A549 (cell line): ENCODE measurements around the gene SLC16A13. TPM values are rescaled to one million over a fixed set of nuclear protein-coding genes. Genes with fewer than 3 reads are reported as not detected.

ENCODE experiments used
- ATAC-seq, 2 experiments: fragments of 200-7000 bp in 1 of 2; fragments of >200 bp in 1 of 2; cut with Nextera tagmentation in 1 of 2; cut with Tn5 transposase in 1 of 2; 3 replicates each; pipeline versions ENCODE4 v1.8.0 to v1.9.1; 2018 to 2020; ENCODE audit warnings: mild to moderate bottlenecking in 1 of 2, moderate library complexity in 1 of 2
- CTCF ChIA-PET: fragments of 300-600 bp; sonication (Branson Sonifier 250); formaldehyde crosslinking; extraction: SDS; loops from one replicate; lab custom pipeline; 2021; ENCODE audit warnings: antibody characterized with exemption, inconsistent platforms; lab: Yijun Ruan, JAX
- POLR2A ChIA-PET: fragments of 350-600 bp; formaldehyde crosslinking; extraction: SDS; loops from one replicate; lab custom pipeline; 2021; ENCODE audit warnings: antibody characterized with exemption, inconsistent platforms; lab: Yijun Ruan, JAX
- DNase-seq, 2 experiments: peaks; one replicate each; pipeline versions ENCODE4 v3.0.0 to v3.0.0-alpha.2; 2011 to 2016; ENCODE audit warnings: low read depth in 1 of 2, low spot score in 1 of 2
- FAIRE-seq: peaks from 2 replicates; lab custom pipeline; 2011; peaks lifted over from hg19 to GRCh38; lab: Jason Lieb, UNC
- H3K27ac ChIP-seq, 2 experiments: fragments of >200 bp; sonication (Bioruptor Twin); formaldehyde crosslinking; 3 replicates each; pipeline ENCODE4 v1.5.1; 2016 to 2017
- H3K4me1 ChIP-seq: fragments of >200 bp; sonication (Bioruptor Twin); formaldehyde crosslinking; 3 replicates; pipeline ENCODE4 v1.6.1; 2016
- H3K4me2 ChIP-seq: fragments of >200 bp; sonication (Bioruptor Twin); formaldehyde crosslinking; 3 replicates; pipeline ENCODE4 v1.6.1; 2016
- H3K4me3 ChIP-seq: fragments of >200 bp; sonication (Bioruptor Twin); formaldehyde crosslinking; 3 replicates; pipeline ENCODE4 v1.5.1; 2016
- H3K9me3 ChIP-seq: fragments of >200 bp; sonication (Bioruptor Twin); formaldehyde crosslinking; 3 replicates; pipeline ENCODE4 v1.6.1; 2016
- BHLHE40 ChIP-seq: IDR thresholded peaks from 2 replicates; pipeline ENCODE4 v1.6.1; 2012; ENCODE audit warnings: low read depth, low read length, inconsistent platforms
- CTCF ChIP-seq: fragments of >200 bp; sonication (Bioruptor Twin); formaldehyde crosslinking; IDR thresholded peaks from 3 replicates; pipeline ENCODE4 v1.5.1; 2016
- EHF ChIP-seq: fragments of 250-450 bp; sonication (Bioruptor Pico); IDR thresholded peaks from 2 replicates; pipeline ENCODE4 v1.5.0; 2020; ENCODE audit warnings: mild to moderate bottlenecking
- ELK1 ChIP-seq: fragments of 150-350 bp; IDR thresholded peaks from 2 replicates; pipeline ENCODE4 v1.6.1; 2014; ENCODE audit warnings: low read depth, mild to moderate bottlenecking, low read length
- EP300 ChIP-seq, 2 experiments: fragments of >200 bp; sonication (Bioruptor Twin); formaldehyde crosslinking; IDR thresholded peaks; 2 replicates in 1 of 2; 3 replicates in 1 of 2; pipeline ENCODE4 v1.6.1; 2016 to 2017
- GATA3 ChIP-seq: IDR thresholded peaks from 2 replicates; pipeline ENCODE4 v1.6.1; 2012; ENCODE audit warnings: borderline replicate concordance
- HDAC2 ChIP-seq: fragments of 200-600 bp; sonication (generic); IDR thresholded peaks from 2 replicates; pipeline ENCODE4 v1.6.1; 2016
- HES2 ChIP-seq: fragments of >200 bp; sonication (Bioruptor Twin); formaldehyde crosslinking; IDR thresholded peaks from 2 replicates; pipeline ENCODE4 v1.6.1; 2016
- HMGXB4 ChIP-seq: fragments of 250-450 bp; sonication (Bioruptor Pico); IDR thresholded peaks from 2 replicates; pipeline ENCODE4 v1.5.0; 2021; ENCODE audit warnings: mild to moderate bottlenecking, moderate library complexity, borderline replicate concordance
- JUN ChIP-seq, 2 experiments: fragments of >200 bp; sonication (Bioruptor Twin); formaldehyde crosslinking; IDR thresholded peaks; 2 replicates in 1 of 2; 3 replicates in 1 of 2; pipeline ENCODE4 v1.6.1; 2016 to 2017
- JUNB ChIP-seq: fragments of >200 bp; sonication (Bioruptor Twin); formaldehyde crosslinking; IDR thresholded peaks from 2 replicates; pipeline ENCODE4 v1.6.1; 2016
- KDM1A ChIP-seq: fragments of 200-600 bp; sonication (generic); IDR thresholded peaks from 2 replicates; pipeline ENCODE4 v1.6.1; 2016; ENCODE audit warnings: low read depth, mild to moderate bottlenecking
- KDM5A ChIP-seq: fragments of 200-600 bp; sonication (generic); IDR thresholded peaks from 2 replicates; pipeline ENCODE4 v1.6.1; 2016; ENCODE audit warnings: antibody characterized with exemption, mild to moderate bottlenecking
- MAFK ChIP-seq: fragments of 450-650 bp; IDR thresholded peaks from 2 replicates; pipeline ENCODE4 v1.6.1; 2014; ENCODE audit not compliant: partially characterized antibody
- MAX ChIP-seq: IDR thresholded peaks from 2 replicates; pipeline ENCODE4 v1.6.1; 2012
- MAZ ChIP-seq: fragments of 150-350 bp; IDR thresholded peaks from 2 replicates; pipeline ENCODE4 v1.6.1; 2014; ENCODE audit warnings: antibody characterized with exemption, low read depth, low read length, borderline replicate concordance
- MYC ChIP-seq: IDR thresholded peaks from 2 replicates; pipeline ENCODE4 v1.6.1; 2012; ENCODE audit warnings: mild to moderate bottlenecking, inconsistent platforms, low read length, improper control_type of control experiment, borderline replicate concordance
- NFE2L2 ChIP-seq: fragments of 150-350 bp; conservative IDR thresholded peaks from 2 replicates; pipeline ENCODE4 v1.6.1; 2014; ENCODE audit warnings: low read length
- NPAS2 ChIP-seq: fragments of 250-450 bp; sonication (Bioruptor Pico); IDR thresholded peaks from 2 replicates; pipeline ENCODE4 v1.8.0; 2022; ENCODE audit warnings: mild to moderate bottlenecking, moderate library complexity, borderline replicate concordance
- NR3C1 ChIP-seq: fragments of >200 bp; sonication (Bioruptor Twin); formaldehyde crosslinking; IDR thresholded peaks from 3 replicates; pipeline ENCODE4 v1.6.1; 2017
- PHF8 ChIP-seq: fragments of 200-600 bp; sonication (generic); IDR thresholded peaks from 2 replicates; pipeline ENCODE4 v1.6.1; 2016; ENCODE audit warnings: low read depth, mild to moderate bottlenecking, antibody characterized with exemption, moderate library complexity, borderline replicate concordance
- RAD21 ChIP-seq, 2 experiments: fragments of >200 bp in 1 of 2; sonication (Bioruptor Twin) in 1 of 2; formaldehyde crosslinking in 1 of 2; IDR thresholded peaks in 1 of 2; conservative IDR thresholded peaks in 1 of 2; 2 replicates in 1 of 2; 3 replicates in 1 of 2; pipeline ENCODE4 v1.6.1; 2012 to 2018; ENCODE audit warnings: inconsistent platforms in 1 of 2
- RARB ChIP-seq: fragments of 250-450 bp; sonication (Bioruptor Pico); IDR thresholded peaks from 2 replicates; pipeline ENCODE4 v1.8.0; 2021; ENCODE audit warnings: mild to moderate bottlenecking, moderate library complexity
- RFX5 ChIP-seq: fragments of 450-650 bp; IDR thresholded peaks from 2 replicates; pipeline ENCODE4 v1.7.1; 2014; ENCODE audit warnings: antibody characterized with exemption, mild to moderate bottlenecking, moderate library complexity
- SMC3 ChIP-seq: fragments of >200 bp; sonication (Bioruptor Twin); formaldehyde crosslinking; IDR thresholded peaks from 3 replicates; pipeline ENCODE4 v1.6.1; 2018; ENCODE audit warnings: inconsistent platforms
- ZSCAN20 ChIP-seq: fragments of 250-450 bp; sonication (Bioruptor Pico); IDR thresholded peaks from 2 replicates; pipeline ENCODE4 v1.8.0; 2022; ENCODE audit warnings: mild to moderate bottlenecking, moderate library complexity
- WGBS: methylation state at CpG from one replicate; pipeline ENCODE4 v1.1.6; 2017; ENCODE audit errors: missing lambda C conversion rate; 5-methylcytosine and 5-hydroxymethylcytosine counted together
- polyA plus RNA-seq, 4 experiments: library from polyadenylated mRNA; depleted of rRNA in 3 of 4; stranded (reverse); fragments of >200 nt; fragmentation: RNase III in 1 of 4; extraction: RNeasy Plus Mini Kit Qiagen cat#74134 plus additional on column Dnase treatment in 1 of 4; gene quantifications; 2 replicates in 3 of 4; 3 replicates in 1 of 4; pipeline ENCODE4 v1.2.3, GENCODE V29; 2011 to 2017

Gene SLC16A13
- polyA plus RNA-seq, 2 of the 4 experiments (the other 2 are of a cell fraction), result 8.0 to 10.9 TPM

GRCh38 chr17:7045492-7046126 lies 9.8 kb downstream of the SLC16A13 start:
- TF ChIP-seq RAD21 (conservative IDR thresholded peaks at IDR 0.05 in 1 of 2, IDR thresholded peaks at IDR 0.05 in 1 of 2) (peak; percentile 98 to 99), SMC3 (peak; percentile 96), PHF8 (no peak), CTCF (peak; percentile 99), MYC (no peak), HES2 (no peak), RFX5 (0 out of 2 replicates have a peak, but pooled peaks have one; percentile 8), MAX (0 out of 2 replicates have a peak, but pooled peaks have one; percentile 31)
- TF ChIP-seq, all 56 proteins: peak for 5
- ChIA-PET CTCF (interaction anchor here (0.6 to 34.0 kb wide), 82 partner anchors 9 to 1012 kb away, joined by 3 to 1477 read pairs (median 6); partner anchors contain the start of genes ACADVL, ACAP1, ASGR1 and ASGR2), POLR2A (interaction anchor here (0.6 to 1.5 kb wide), 9 partner anchors 10 to 252 kb away, joined by 3 to 13 read pairs (median 3); partner anchors contain the start of genes GABARAP and SLC16A13)
- Histone ChIP-seq H3K4me2 (peak overlapping the region; percentile 65), H3K4me3 (no peak overlapping the region), H3K27ac (peak overlapping the region in 1 of 2 experiments; percentile 12; a peak in 1 of 6 replicates), H3K9me3 (no peaks in the 10 kb centered on the region), H3K4me1 (peaks cover 19% of the 10 kb centered on the region)
- WGBS, result 8% methylated on average over 5 of the region's 5 CpGs
- DNase-seq (peak; percentile 76 to 91), FAIRE-seq (peak; percentile 65), ATAC-seq (peak; percentile 51 to 69)

GRCh38 chr17:7046127-7046724 lies 10.4 kb downstream of the SLC16A13 start:
- WGBS, result 57% methylated on average over 15 of the region's 15 CpGs
- peak overlapping the region in 1 of 2 experiments; percentile 12; a peak in 1 of 6 replicates for H3K27ac ChIP-seq
- H3K9me3 ChIP-seq, result no peaks in the 10 kb centered on the region
- H3K4me1 ChIP-seq, result peaks cover 19% of the 10 kb centered on the region
- CTCF ChIA-PET, result interaction anchor here (0.6 to 34.0 kb wide), 76 partner anchors 9 to 944 kb away, joined by 3 to 1477 read pairs (median 6); partner anchors contain the start of genes ACADVL, ACAP1, ASGR1 and ASGR2
- no peak overlapping the region for H3K4me3 ChIP-seq
- POLR2A ChIA-PET, result interaction anchor here (1.0 to 1.5 kb wide), 7 partner anchors 11 to 197 kb away, joined by 3 to 13 read pairs (median 5); partner anchors contain the start of genes GABARAP and SLC16A13
- no peak for FAIRE-seq
- H3K4me2 ChIP-seq, result peak overlapping the region; percentile 65
- ATAC-seq, result peak; percentile 16 to 40; a peak in 4 of 6 replicates
- no peak for DNase-seq
- no peak for TF ChIP-seq NFE2L2
- TF ChIP-seq MAZ, result no peak
- TF ChIP-seq NPAS2 (CRISPR knock-in tag), result no peak
- peak; percentile 36; the same call in 1 of the 3 replicates for TF ChIP-seq SMC3
- TF ChIP-seq ZSCAN20 (CRISPR knock-in tag), result no peak
- no peak for TF ChIP-seq GATA3
- no peak for TF ChIP-seq KDM1A
- TF ChIP-seq HMGXB4 (CRISPR knock-in tag), result no peak
- TF ChIP-seq MAFK, result no peak
- TF ChIP-seq JUN (IDR thresholded peaks at IDR 0.05), result no peak
- TF ChIP-seq RFX5, result 0 out of 2 replicates have a peak, but pooled peaks have one; percentile 8
- TF ChIP-seq EP300 (IDR thresholded peaks at IDR 0.05), result no peak
- TF ChIP-seq HDAC2, result no peak
- no peak for TF ChIP-seq JUNB
- no peak for TF ChIP-seq ELK1
- TF ChIP-seq MYC, result no peak
- TF ChIP-seq RARB (CRISPR knock-in tag), result no peak
- no peak for TF ChIP-seq NR3C1
- TF ChIP-seq EHF, result no peak
- TF ChIP-seq KDM5A, result no peak
- TF ChIP-seq BHLHE40, result no peak
- no peak for TF ChIP-seq MAX
- peak; percentile 34; the same call in 2 of the 3 replicates for TF ChIP-seq CTCF
